NCI-H82 (cell line): Measurements from ENCODE around the gene VPS37C.
"Not testable (repeated sequence)": the region's sequence is repeated elsewhere in the genome, so short reads cannot be mapped to it uniquely, and the experiment has no call there.

ENCODE experiments used
- DNase-seq: peaks from one replicate; lab custom pipeline; 2025; lab: John Stamatoyannopoulos, UW

Gene VPS37C

GRCh38 chr11:61116426-61117167, 44.6 kb downstream of the VPS37C start:
- DNase-seq, result no peak

- no peak for DNase-seq
These were observed 45.6 kb downstream of the VPS37C start for GRCh38 chr11:61115498-61116224.

- DNase-seq, result no peak
These were observed 46.3 kb downstream of the VPS37C start for GRCh38 chr11:61114913-61115312.

- no peak for DNase-seq
These were observed 48.0 kb downstream of the VPS37C start for GRCh38 chr11:61113201-61113600.

GRCh38 chr11:61112575-61112974, 48.7 kb downstream of the VPS37C start:
- no peak for DNase-seq

GRCh38 chr11:61111786-61112517, 49.3 kb downstream of the VPS37C start:
- no peak for DNase-seq

- DNase-seq, result no peak
These were observed 50.2 kb downstream of the VPS37C start for GRCh38 chr11:61111050-61111435.

- DNase-seq, result no peak
These were observed 50.8 kb downstream of the VPS37C start for GRCh38 chr11:61110255-61111049.

- DNase-seq, result no peak
These were observed 51.6 kb downstream of the VPS37C start for GRCh38 chr11:61109671-61110070.

- DNase-seq, result no peak
These were observed 52.2 kb downstream of the VPS37C start for GRCh38 chr11:61108847-61109585.

GRCh38 chr11:61107888-61108287, 53.3 kb downstream of the VPS37C start:
- DNase-seq, result no peak

- DNase-seq, result no peak
These were observed 54.2 kb downstream of the VPS37C start for GRCh38 chr11:61106894-61107470.

GRCh38 chr11:61106296-61106695, 54.9 kb downstream of the VPS37C start:
- DNase-seq, result no peak

- no peak for DNase-seq
These were observed 56.3 kb downstream of the VPS37C start for GRCh38 chr11:61104963-61105362.

- DNase-seq, result no peak
These were observed 57.3 kb downstream of the VPS37C start for GRCh38 chr11:61103851-61104423.

GRCh38 chr11:61102667-61103571, 58.3 kb downstream of the VPS37C start:
- no peak for DNase-seq

GRCh38 chr11:61098778-61099177, 62.4 kb downstream of the VPS37C start:
- DNase-seq, result no peak

GRCh38 chr11:61098261-61098660, 63.0 kb downstream of the VPS37C start:
- not testable (repeated sequence) for DNase-seq

- no peak for DNase-seq
These were observed 66.2 kb downstream of the VPS37C start for GRCh38 chr11:61095021-61095420.
